BLaER1 (cell line): Measurements from ENCODE around the gene NPRL2.
A peak's percentile ranks its signal among the peaks of the same experiment; 100 is the strongest.

Source experiments
- H3K27ac ChIP-seq: shearing (Covaris generic); formaldehyde crosslinking; 2 replicates; pipeline ENCODE4 v1.8.1; 2022
- H3K27me3 ChIP-seq: shearing (Covaris generic); formaldehyde crosslinking; 2 replicates; pipeline ENCODE4 v1.8.1; 2022
- H3K36me3 ChIP-seq: shearing (Covaris generic); formaldehyde crosslinking; 2 replicates; pipeline ENCODE4 v1.8.1; 2022
- H3K4me1 ChIP-seq: shearing (Covaris generic); formaldehyde crosslinking; 2 replicates; pipeline ENCODE4 v1.8.1; 2022
- H3K4me2 ChIP-seq: shearing (Covaris generic); formaldehyde crosslinking; 2 replicates; pipeline ENCODE4 v1.8.1; 2022
- H3K4me3 ChIP-seq: shearing (Covaris generic); formaldehyde crosslinking; 2 replicates; pipeline ENCODE4 v1.8.1; 2022
- H3K9ac ChIP-seq: shearing (Covaris generic); formaldehyde crosslinking; 2 replicates; pipeline ENCODE4 v1.8.1; 2022
- H3K9me3 ChIP-seq: shearing (Covaris generic); formaldehyde crosslinking; 2 replicates; pipeline ENCODE4 v1.8.1; 2022
- H4K20me1 ChIP-seq: shearing (Covaris generic); formaldehyde crosslinking; 2 replicates; pipeline ENCODE4 v1.8.1; 2022
- Cebpa-rat ChIP-seq: shearing (Covaris generic); IDR thresholded peaks from 2 replicates; pipeline ENCODE4 v1.8.1; 2022

The NPRL2 gene

GRCh38 chr3:50388016-50388719, 37.6 kb upstream of the NPRL2 start:
- H3K27me3 ChIP-seq, result no peaks in the 10 kb centered on the region
- H3K4me3 ChIP-seq, result no peak overlapping the region
- peaks cover 12% of the 10 kb centered on the region; the same call in 1 of the 2 replicates for H3K4me1 ChIP-seq
- H3K4me2 ChIP-seq, result no peak overlapping the region
- no peaks in the 10 kb centered on the region for H3K9me3 ChIP-seq
- H4K20me1 ChIP-seq, result no peaks in the 10 kb centered on the region; the same call in 1 of the 2 replicates
- no peak overlapping the region for H3K9ac ChIP-seq
- TF ChIP-seq Cebpa-rat, result no peak
- H3K36me3 ChIP-seq, result no peaks in the 10 kb centered on the region
- H3K27ac ChIP-seq, result no peak overlapping the region

- no peaks in the 10 kb centered on the region for H3K36me3 ChIP-seq
- H3K27me3 ChIP-seq, result no peaks in the 10 kb centered on the region
- H3K27ac ChIP-seq, result no peak overlapping the region
- no peak for TF ChIP-seq Cebpa-rat
- H3K4me2 ChIP-seq, result no peak overlapping the region
- peaks cover 7% of the 10 kb centered on the region for H3K4me1 ChIP-seq
- no peaks in the 10 kb centered on the region for H4K20me1 ChIP-seq
- H3K9me3 ChIP-seq, result no peaks in the 10 kb centered on the region
- H3K4me3 ChIP-seq, result no peak overlapping the region
- H3K9ac ChIP-seq, result no peak overlapping the region
Measured at GRCh38 chr3:50385754-50386153, 35.2 kb upstream of the NPRL2 start.

GRCh38 chr3:50383750-50384149, 33.2 kb upstream of the NPRL2 start:
- Histone ChIP-seq H4K20me1 (no peaks in the 10 kb centered on the region), H3K4me3 (no peak overlapping the region), H3K36me3 (no peaks in the 10 kb centered on the region), H3K4me1 (peaks cover 11% of the 10 kb centered on the region), H3K9me3 (no peaks in the 10 kb centered on the region), H3K27ac (no peak overlapping the region), H3K27me3 (no peaks in the 10 kb centered on the region), H3K9ac (no peak overlapping the region), H3K4me2 (no peak overlapping the region)
- no peak for TF ChIP-seq Cebpa-rat

GRCh38 chr3:50382722-50383121, 32.1 kb upstream of the NPRL2 start:
- Histone ChIP-seq H3K9me3 (no peaks in the 10 kb centered on the region), H3K4me1 (peaks cover 11% of the 10 kb centered on the region), H3K36me3 (no peaks in the 10 kb centered on the region), H3K27me3 (no peaks in the 10 kb centered on the region), H3K9ac (no peak overlapping the region), H3K27ac (no peak overlapping the region), H3K4me3 (no peak overlapping the region), H3K4me2 (no peak overlapping the region), H4K20me1 (no peaks in the 10 kb centered on the region)
- TF ChIP-seq Cebpa-rat, result no peak

GRCh38 chr3:50381383-50381782, 30.8 kb upstream of the NPRL2 start:
- Histone ChIP-seq H3K9ac (no peak overlapping the region), H3K27ac (0 out of 2 replicates have a peak overlapping the region, but pooled peaks have one; percentile 27), H3K4me1 (peaks cover 11% of the 10 kb centered on the region), H3K4me2 (peak overlapping the region; percentile 39; the same call in 1 of the 2 replicates), H3K36me3 (no peaks in the 10 kb centered on the region), H4K20me1 (no peaks in the 10 kb centered on the region), H3K27me3 (no peaks in the 10 kb centered on the region), H3K4me3 (no peak overlapping the region), H3K9me3 (no peaks in the 10 kb centered on the region)
- no peak for TF ChIP-seq Cebpa-rat

GRCh38 chr3:50380405-50381085, 30.0 kb upstream of the NPRL2 start:
- H3K4me2 ChIP-seq, result peak overlapping the region; percentile 39; the same call in 1 of the 2 replicates
- no peak overlapping the region for H3K4me3 ChIP-seq
- no peak overlapping the region for H3K9ac ChIP-seq
- no peaks in the 10 kb centered on the region for H4K20me1 ChIP-seq
- H3K27ac ChIP-seq, result no peak overlapping the region
- H3K4me1 ChIP-seq, result peaks cover 17% of the 10 kb centered on the region
- H3K9me3 ChIP-seq, result no peaks in the 10 kb centered on the region
- no peaks in the 10 kb centered on the region for H3K36me3 ChIP-seq
- no peaks in the 10 kb centered on the region for H3K27me3 ChIP-seq
- TF ChIP-seq Cebpa-rat, result no peak

GRCh38 chr3:50378757-50379156, 28.2 kb upstream of the NPRL2 start:
- Histone ChIP-seq H3K4me3 (no peak overlapping the region), H3K27ac (no peak overlapping the region), H3K36me3 (no peaks in the 10 kb centered on the region), H3K27me3 (no peaks in the 10 kb centered on the region), H4K20me1 (no peaks in the 10 kb centered on the region), H3K9ac (no peak overlapping the region), H3K4me1 (peaks cover 27% of the 10 kb centered on the region), H3K9me3 (no peaks in the 10 kb centered on the region), H3K4me2 (no peak overlapping the region)
- no peak for TF ChIP-seq Cebpa-rat

GRCh38 chr3:50378024-50378423, 27.4 kb upstream of the NPRL2 start:
- no peak for TF ChIP-seq Cebpa-rat
- H3K36me3 ChIP-seq, result no peaks in the 10 kb centered on the region
- H4K20me1 ChIP-seq, result no peaks in the 10 kb centered on the region
- H3K4me2 ChIP-seq, result no peak overlapping the region
- no peaks in the 10 kb centered on the region for H3K27me3 ChIP-seq
- no peak overlapping the region for H3K27ac ChIP-seq
- H3K9ac ChIP-seq, result no peak overlapping the region
- H3K9me3 ChIP-seq, result no peaks in the 10 kb centered on the region
- H3K4me3 ChIP-seq, result no peak overlapping the region
- H3K4me1 ChIP-seq, result peaks cover 30% of the 10 kb centered on the region

- Histone ChIP-seq H3K36me3 (no peaks in the 10 kb centered on the region), H3K9me3 (no peaks in the 10 kb centered on the region), H3K27me3 (no peaks in the 10 kb centered on the region), H3K27ac (peak overlapping the region; percentile 35), H4K20me1 (no peaks in the 10 kb centered on the region), H3K9ac (no peak overlapping the region), H3K4me2 (peak overlapping the region; percentile 40; the same call in 1 of the 2 replicates), H3K4me1 (peaks cover 35% of the 10 kb centered on the region), H3K4me3 (no peak overlapping the region)
- no peak for TF ChIP-seq Cebpa-rat
Measured at GRCh38 chr3:50375258-50375931, 24.8 kb upstream of the NPRL2 start.
